ENCODE data around the gene ENPP6.
A peak's percentile ranks its signal among the peaks of the same experiment; 100 is the strongest.

The ENPP6 gene

GRCh38 chr4:184104419-184105101 lies 113.1 kb downstream of the ENPP6 start:
- DNase-seq (ENCODE audit: low read depth): no peak

- DNase-seq (ENCODE audit: low read depth): no peak
These were observed 114.0 kb downstream of the ENPP6 start for GRCh38 chr4:184103527-184104264.

DNA sequence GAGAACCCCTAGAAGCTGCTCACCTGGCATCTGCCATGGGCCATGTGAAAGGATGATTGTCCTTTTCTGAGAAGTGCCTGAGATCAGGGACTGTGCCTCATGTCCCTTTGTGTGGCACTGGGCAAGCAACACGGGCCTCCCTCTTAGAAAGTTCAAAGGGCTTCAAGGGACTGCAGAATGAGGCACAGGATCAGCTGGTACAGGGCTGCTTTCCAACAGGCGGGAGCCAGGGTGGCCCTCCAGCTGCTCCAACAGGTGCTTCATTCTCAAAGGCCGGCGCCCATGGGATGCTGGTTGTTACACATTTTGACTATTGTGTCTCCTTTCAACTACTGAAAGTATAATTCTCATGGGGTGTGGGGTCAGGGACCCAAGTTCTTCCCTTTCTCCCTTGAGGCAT lies 114.7 kb downstream of the ENPP6 start:
- DNase-seq (ENCODE audit: low read depth): no peak

DNA sequence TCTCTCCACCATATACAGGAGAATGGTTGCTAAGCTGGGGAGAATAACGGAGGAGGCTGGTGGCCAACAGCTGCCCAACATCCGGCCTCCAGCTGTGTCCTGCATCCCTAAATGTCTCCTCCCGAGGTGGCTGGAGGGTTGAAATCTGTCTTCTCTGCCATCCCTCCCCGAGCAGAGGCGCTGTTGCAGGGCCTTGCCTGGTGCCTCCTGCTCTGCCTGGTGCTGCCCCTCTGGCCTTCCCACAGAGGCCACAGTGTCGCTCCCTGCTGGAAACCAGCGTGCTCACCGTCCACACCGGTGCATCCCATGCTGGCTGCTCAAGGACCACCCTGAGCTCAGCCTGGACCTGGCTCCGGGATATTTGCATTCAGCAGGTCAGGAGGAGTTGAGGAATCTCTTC lies 115.2 kb downstream of the ENPP6 start:
- no peak for DNase-seq (ENCODE audit: low read depth)

- no peak for DNase-seq (ENCODE audit: low read depth)
These were observed 116.0 kb downstream of the ENPP6 start for GRCh38 chr4:184101711-184102110.

DNA sequence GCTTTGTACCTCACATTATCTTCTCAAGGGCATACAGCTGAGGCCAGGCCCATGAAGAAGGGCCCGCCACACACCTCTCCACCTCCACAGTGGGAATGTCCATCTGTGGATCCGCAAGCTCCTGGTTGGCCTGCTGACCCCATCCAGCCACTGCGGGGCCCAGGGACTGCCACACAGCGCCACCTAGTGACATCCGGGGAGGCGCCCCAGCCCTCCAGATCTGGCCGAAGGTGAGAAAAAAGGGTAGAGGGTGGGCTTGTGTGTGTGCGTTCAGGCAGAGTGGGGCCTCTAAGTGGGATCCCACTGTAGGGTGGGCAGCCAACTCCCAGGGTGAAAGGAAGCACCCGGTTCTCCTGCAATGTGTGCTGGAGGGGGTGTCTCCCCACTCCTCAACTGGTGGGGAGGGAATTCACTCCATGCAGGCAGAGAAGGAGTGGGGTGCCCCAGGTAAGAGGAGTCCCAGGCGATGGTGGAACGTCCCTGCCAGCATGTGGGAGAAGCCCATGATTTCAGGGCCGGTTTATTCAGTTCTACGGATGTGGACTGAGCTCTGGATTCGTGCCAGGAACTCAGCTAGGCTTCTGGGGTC lies 117.3 kb downstream of the ENPP6 start:
- DNase-seq (ENCODE audit: low read depth): no peak

DNA sequence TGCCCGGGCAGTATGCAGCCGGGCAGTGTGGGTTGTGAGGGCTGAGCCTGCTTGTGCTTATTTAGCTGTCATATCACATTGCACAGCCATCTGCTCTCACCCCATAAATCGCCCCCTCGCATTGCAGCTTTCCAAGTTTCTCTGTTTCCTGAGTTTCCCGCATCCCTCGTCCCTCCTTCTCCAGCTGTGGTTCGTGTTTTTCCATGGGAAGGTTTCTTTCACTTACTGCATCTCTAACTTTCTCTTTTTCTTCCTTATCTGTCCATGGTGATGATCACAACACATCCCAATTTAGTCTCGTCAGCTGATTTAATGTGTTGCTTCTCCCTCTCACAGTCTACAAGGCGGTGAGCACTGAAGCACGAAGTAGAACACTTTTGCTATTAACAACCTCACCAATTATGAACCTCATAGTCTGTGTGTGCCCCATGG lies 118.1 kb downstream of the ENPP6 start:
- DNase-seq (ENCODE audit: low read depth): no peak

DNA sequence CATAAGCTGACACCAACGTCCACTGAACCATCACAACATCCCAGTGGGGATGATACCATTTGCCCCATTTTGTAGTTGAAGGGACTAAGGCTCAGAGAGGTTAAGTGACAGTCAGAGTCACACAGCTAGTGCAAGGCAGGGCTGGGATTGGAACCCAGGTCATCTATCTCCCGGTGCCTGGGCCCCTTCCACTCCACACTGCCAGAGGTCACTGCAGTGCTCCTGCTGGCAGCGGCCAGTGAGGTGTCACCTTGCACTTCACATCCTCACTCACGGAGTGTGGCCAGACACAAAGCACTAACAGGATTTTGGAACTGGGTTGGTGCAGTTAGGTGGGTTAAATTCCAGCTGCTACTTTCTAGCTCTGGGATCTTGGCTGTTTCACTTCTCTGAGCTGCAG lies 118.7 kb downstream of the ENPP6 start:
- no peak for DNase-seq (ENCODE audit: low read depth)

GRCh38 chr4:184097815-184098214 lies 119.9 kb downstream of the ENPP6 start:
- DNase-seq (ENCODE audit: low read depth): no peak

DNA sequence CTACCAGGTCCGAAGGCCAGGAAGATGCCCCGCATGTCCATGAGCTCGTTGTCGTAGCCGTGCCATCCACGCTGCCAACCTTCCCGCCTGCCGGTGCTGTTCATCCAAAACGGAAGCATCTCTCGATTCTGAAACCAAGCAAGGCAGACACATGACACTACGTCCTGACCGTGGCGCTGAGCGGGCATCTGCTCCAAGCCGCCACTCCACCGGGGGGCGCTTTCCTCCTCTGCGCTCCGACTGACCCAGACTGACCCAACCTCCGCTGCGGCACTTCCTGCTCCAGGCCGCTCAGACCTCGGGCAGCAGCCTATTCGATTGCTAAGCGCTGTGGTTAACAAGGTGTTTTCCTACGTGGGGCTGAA lies 120.5 kb downstream of the ENPP6 start:
- peak; percentile 1 for DNase-seq (ENCODE audit: low read depth)

- no peak for DNase-seq (ENCODE audit: low read depth)
These were observed 121.0 kb downstream of the ENPP6 start for GRCh38 chr4:184096561-184097240.

DNA sequence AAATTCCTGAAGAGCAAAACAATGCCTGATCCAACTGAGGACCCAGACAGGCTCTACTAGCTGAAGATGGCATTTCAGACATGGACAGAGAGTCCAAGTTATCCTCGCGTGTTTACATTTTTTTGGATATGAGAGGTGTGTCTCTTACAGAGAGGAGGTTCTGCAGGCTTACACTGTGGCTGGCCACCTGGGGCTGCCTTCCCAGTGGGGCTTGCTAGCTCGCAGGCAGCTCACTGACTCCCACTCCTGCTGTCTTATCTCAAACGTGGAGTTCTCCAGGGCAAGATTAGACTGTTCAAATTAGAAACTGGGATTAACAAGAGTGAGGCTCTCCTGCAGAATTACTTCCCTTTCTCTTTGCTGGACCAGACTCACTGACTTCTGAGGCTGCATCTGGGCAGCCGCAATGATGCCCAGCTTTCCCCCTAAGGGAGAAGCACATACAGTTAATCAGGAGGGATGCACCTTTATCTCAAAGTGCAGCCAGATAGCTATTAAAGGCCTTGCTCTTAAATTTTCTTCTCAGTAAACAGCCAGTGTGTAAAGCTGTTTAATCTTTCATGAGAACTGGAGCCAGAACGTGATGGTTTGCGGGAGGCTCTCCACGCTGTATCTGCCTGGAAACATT lies 123.0 kb downstream of the ENPP6 start:
- DNase-seq (ENCODE audit: low read depth): no peak

DNA sequence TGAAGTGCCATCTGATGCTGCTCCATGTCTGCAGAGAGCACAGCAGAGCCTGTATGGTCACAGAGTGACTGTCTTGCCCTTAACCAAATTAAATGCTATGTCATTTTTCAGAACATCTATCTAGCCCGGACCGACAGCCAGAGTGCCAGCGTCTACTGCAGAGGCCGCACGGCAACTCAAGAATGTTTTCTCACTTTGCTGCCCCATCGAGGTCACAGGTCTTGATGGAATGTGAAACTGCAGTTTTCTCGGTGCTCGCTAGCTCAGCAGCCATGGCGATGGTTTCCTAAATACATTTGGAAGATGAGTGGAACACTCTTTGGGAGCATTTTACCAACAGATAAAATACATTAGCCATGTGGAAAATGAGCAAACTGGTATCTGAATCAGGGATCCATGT lies 125.7 kb downstream of the ENPP6 start:
- no peak for DNase-seq (ENCODE audit: low read depth)

GRCh38 chr4:184090571-184090970 lies 127.1 kb downstream of the ENPP6 start:
- no peak for DNase-seq (ENCODE audit: low read depth)

DNA sequence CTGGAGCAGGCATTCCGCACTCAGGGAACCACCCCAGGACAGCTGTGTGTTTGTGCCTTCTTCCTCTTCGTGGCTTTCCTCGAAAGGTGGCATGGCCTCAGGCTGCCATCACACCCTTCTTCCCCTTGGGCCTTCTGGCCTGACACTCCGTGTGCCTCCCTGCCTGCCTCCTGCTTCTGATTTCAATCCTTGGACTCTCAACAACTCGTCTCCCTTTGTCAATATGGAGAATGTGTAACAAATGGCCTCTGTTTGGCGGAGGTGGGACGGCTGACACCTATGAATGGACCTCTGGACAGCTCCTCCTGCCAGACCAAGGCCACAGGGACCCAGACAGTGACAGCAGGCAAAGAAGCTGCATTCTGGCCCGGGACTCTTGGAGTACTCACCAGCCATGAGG lies 137.0 kb downstream of the ENPP6 start:
- DNase-seq (ENCODE audit: low read depth): no peak

DNA sequence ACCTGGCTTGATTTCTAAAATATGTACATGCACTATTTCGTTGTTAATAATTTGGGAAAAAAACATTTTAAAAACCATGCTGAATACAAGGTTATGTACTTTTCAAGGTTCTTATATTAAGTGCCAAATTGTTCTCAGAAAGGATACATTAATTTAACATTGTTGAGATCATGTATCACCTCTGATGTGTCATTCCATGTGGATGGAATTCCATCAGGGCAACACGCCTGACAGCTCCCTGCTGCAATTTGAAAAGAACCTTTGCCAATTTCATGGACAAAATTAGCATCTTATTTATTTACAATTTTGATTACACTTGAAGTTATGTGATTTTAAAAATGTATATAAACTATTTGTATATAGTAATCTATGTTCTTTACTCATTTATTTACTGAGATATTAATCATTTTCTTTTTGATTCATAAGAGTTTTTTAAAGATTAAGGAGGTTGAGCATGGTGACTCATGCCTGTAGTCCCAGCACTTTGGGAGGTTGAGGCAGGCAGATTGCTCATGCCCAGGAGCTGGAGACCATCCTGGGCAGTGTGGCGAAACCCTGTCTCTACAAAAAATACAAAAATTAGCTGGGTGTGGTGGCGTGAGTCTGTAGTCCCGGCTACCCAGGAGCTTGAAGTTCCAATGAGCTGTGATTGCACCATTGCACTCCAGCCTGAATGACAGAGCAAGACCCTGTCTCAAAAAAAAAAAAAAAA lies 142.8 kb downstream of the ENPP6 start:
- DNase-seq (ENCODE audit: low read depth): no peak

GRCh38 chr4:184067931-184068554 lies 149.6 kb downstream of the ENPP6 start:
- no peak for DNase-seq (ENCODE audit: low read depth)

GRCh38 chr4:184066584-184067300 lies 150.9 kb downstream of the ENPP6 start:
- no peak for DNase-seq (ENCODE audit: low read depth)

GRCh38 chr4:184064877-184065276 lies 152.8 kb downstream of the ENPP6 start:
- DNase-seq (ENCODE audit: low read depth): no peak

GRCh38 chr4:184062769-184063168 lies 154.9 kb downstream of the ENPP6 start:
- DNase-seq (ENCODE audit: low read depth): no peak

- DNase-seq (ENCODE audit: low read depth): no peak
These were observed 156.1 kb downstream of the ENPP6 start for GRCh38 chr4:184061582-184061981.

Data from EH (cell line).